Measurements from ENCODE around the gene SMR3A. TPM values are rescaled to one million over a fixed set of nuclear protein-coding genes. Genes with fewer than 3 reads are reported as not detected.

Gene SMR3A
- total and polyA plus RNA-seq, 2 of the 4 experiments (the other 2 are of a cell fraction) = not detected

DNA sequence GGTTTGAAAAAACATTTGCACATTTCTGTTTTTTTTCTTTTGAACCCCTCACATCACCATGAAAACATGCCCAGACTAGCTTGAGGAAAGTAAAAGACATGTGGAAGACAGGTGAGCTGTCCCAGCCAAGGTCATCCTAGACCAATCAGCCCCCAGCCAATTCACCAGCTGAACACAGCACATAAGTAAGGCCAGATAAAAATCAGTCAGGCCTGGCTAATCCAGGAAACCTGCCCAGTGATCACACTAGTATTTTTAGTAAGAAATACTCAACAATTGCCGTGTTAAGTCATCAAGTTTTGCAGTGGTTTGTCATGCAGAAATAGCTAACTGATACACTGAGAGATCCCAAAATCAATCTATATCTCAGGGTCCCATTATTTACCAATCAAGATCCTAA is 4.4 kb upstream of the SMR3A start:
- no peak overlapping the region for H4K8ac ChIP-seq (ENCODE audit: low read depth in 2 of 2, low read length in 2 of 2)
- TF ChIP-seq NFE2L2 (IDR thresholded peaks at IDR 0.05; ENCODE audit: low read depth, low read length) = no peak
- TF ChIP-seq SMC3 (IDR thresholded peaks at IDR 0.05; ENCODE audit: low read depth, low read length) = no peak
- TF ChIP-seq CEBPB (IDR thresholded peaks at IDR 0.05; ENCODE audit: low read depth, low read length) = no peak
- TF ChIP-seq, protein P1, sequence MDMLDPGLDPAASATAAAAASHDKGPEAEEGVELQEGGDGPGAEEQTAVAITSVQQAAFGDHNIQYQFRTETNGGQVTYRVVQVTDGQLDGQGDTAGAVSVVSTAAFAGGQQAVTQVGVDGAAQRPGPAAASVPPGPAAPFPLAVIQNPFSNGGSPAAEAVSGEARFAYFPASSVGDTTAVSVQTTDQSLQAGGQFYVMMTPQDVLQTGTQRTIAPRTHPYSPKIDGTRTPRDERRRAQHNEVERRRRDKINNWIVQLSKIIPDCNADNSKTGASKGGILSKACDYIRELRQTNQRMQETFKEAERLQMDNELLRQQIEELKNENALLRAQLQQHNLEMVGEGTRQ (IDR thresholded peaks at IDR 0.05; ENCODE audit: low read depth, low read length) = no peak
- no peak for TF ChIP-seq BHLHE40 (IDR thresholded peaks at IDR 0.05; ENCODE audit: low read depth, low read length)
- no peak for TF ChIP-seq MXI1 (IDR thresholded peaks at IDR 0.05; ENCODE audit: borderline replicate concordance, low read depth, low read length)
- TF ChIP-seq MAFK (IDR thresholded peaks at IDR 0.05; ENCODE audit: low read depth, low read length) = no peak
- no peak for TF ChIP-seq RAD21 (IDR thresholded peaks at IDR 0.05; ENCODE audit: low read length)
- TF ChIP-seq, protein P2, sequence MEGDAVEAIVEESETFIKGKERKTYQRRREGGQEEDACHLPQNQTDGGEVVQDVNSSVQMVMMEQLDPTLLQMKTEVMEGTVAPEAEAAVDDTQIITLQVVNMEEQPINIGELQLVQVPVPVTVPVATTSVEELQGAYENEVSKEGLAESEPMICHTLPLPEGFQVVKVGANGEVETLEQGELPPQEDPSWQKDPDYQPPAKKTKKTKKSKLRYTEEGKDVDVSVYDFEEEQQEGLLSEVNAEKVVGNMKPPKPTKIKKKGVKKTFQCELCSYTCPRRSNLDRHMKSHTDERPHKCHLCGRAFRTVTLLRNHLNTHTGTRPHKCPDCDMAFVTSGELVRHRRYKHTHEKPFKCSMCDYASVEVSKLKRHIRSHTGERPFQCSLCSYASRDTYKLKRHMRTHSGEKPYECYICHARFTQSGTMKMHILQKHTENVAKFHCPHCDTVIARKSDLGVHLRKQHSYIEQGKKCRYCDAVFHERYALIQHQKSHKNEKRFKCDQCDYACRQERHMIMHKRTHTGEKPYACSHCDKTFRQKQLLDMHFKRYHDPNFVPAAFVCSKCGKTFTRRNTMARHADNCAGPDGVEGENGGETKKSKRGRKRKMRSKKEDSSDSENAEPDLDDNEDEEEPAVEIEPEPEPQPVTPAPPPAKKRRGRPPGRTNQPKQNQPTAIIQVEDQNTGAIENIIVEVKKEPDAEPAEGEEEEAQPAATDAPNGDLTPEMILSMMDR (conservative IDR thresholded peaks at IDR 0.05; ENCODE audit: low read depth, low read length) = no peak
- TF ChIP-seq, protein P3, sequence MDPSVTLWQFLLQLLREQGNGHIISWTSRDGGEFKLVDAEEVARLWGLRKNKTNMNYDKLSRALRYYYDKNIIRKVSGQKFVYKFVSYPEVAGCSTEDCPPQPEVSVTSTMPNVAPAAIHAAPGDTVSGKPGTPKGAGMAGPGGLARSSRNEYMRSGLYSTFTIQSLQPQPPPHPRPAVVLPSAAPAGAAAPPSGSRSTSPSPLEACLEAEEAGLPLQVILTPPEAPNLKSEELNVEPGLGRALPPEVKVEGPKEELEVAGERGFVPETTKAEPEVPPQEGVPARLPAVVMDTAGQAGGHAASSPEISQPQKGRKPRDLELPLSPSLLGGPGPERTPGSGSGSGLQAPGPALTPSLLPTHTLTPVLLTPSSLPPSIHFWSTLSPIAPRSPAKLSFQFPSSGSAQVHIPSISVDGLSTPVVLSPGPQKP (IDR thresholded peaks at IDR 0.05; ENCODE audit: borderline replicate concordance, low read depth, low read length) = no peak
- TF ChIP-seq CHD1 (IDR thresholded peaks at IDR 0.05; ENCODE audit: low read depth, low read length) = no peak
- TF ChIP-seq RCOR1 (IDR thresholded peaks at IDR 0.05; ENCODE audit: insufficient replicate concordance, low read length) = no peak
- TF ChIP-seq FOS (IDR thresholded peaks at IDR 0.05; ENCODE audit: low read depth, low read length) = no peak
- no peak for TF ChIP-seq RFX5 (IDR thresholded peaks at IDR 0.05; ENCODE audit: low read depth, low read length)
- TF ChIP-seq MAZ (IDR thresholded peaks at IDR 0.05; ENCODE audit: borderline replicate concordance, low read depth, low read length) = no peak
- no peak for TF ChIP-seq POLR2A (IDR thresholded peaks at IDR 0.05; ENCODE audit: low read depth, low read length)
- no peaks in the 10 kb centered on the region for H3K9me1 ChIP-seq (ENCODE audit: insufficient read depth, low read length)
- H3K9me3 ChIP-seq (ENCODE audit: control insufficient read depth, insufficient read depth, low read length) = no peaks in the 10 kb centered on the region
- no peak overlapping the region for H3K9ac ChIP-seq (ENCODE audit: low read depth, low read length)
- H3K18ac ChIP-seq (ENCODE audit: low read depth, low read length) = no peak overlapping the region
- no peaks in the 10 kb centered on the region for H3K27me3 ChIP-seq (ENCODE audit: control insufficient read depth, insufficient read depth, low read length)
- dilution Hi-C loops (cut with HindIII; ENCODE audit: low sequenced_read_pairs, unreplicated experiment) (no loop called here), in situ Hi-C loops (cut with MboI; ENCODE audit: low sequenced_read_pairs) (no loop called here), intact Hi-C loops (cut with micrococcal nuclease) (no loop called here)
- H3K14ac ChIP-seq (replicated peaks; ENCODE audit: low read depth, low read length) = no peak overlapping the region
- WGBS, 2 experiments (ENCODE audit: extremely low coverage in 2 of 2, insufficient read length in 1 of 2) = no CpG with 5 or more reads among the region's 1 CpG
- H3K27ac ChIP-seq (ENCODE audit: insufficient read depth, low read length) = no peak overlapping the region
- BruUV-seq (replicated peaks) = no TSS peak
- H3K4me2 ChIP-seq (ENCODE audit: low read depth, low read length) = no peak overlapping the region
- H2AK9ac ChIP-seq (replicated peaks; ENCODE audit: low read depth, low read length, poor library complexity) = no peak overlapping the region
- H3K79me1 ChIP-seq (ENCODE audit: low read depth in 1 of 2, low read length in 2 of 2) = no peaks in the 10 kb centered on the region
- H4K5ac ChIP-seq (ENCODE audit: low read depth, low read length) = no peak overlapping the region
- CTCF ChIA-PET = no interaction called here
- H2AK5ac ChIP-seq (ENCODE audit: low read depth, low read length) = no peak overlapping the region
- no peak for ATAC-seq (ENCODE audit: low read depth)
- H2BK20ac ChIP-seq (ENCODE audit: low read depth, low read length) = no peak overlapping the region
- no peaks in the 10 kb centered on the region for H3K36me3 ChIP-seq (ENCODE audit: control insufficient read depth, insufficient read depth, low read length)
- H4K20me1 ChIP-seq (ENCODE audit: insufficient read depth, low read length) = no peaks in the 10 kb centered on the region
- H3K23ac ChIP-seq (ENCODE audit: low read depth, low read length) = no peak overlapping the region
- H2AFZ ChIP-seq (replicated peaks; ENCODE audit: low read length, poor library complexity) = no peak overlapping the region
- H3K4ac ChIP-seq (ENCODE audit: low read depth, low read length) = no peak overlapping the region
- POLR2A ChIA-PET (ENCODE audit: unreplicated experiment) = no interaction called here
- no peak overlapping the region for H4K91ac ChIP-seq (ENCODE audit: insufficient read depth, low read depth, low read length)
- no peak overlapping the region for H3K56ac ChIP-seq (ENCODE audit: extremely low read depth, insufficient read depth, low read length)
- H3K4me3 ChIP-seq (ENCODE audit: insufficient read depth, low read depth, low read length) = no peak overlapping the region
- H2BK15ac ChIP-seq (ENCODE audit: low read depth, low read length) = no peak overlapping the region
- H2BK120ac ChIP-seq (ENCODE audit: low read depth, low read length) = no peak overlapping the region
- no peak for DNase-seq
- no peak overlapping the region for H2BK5ac ChIP-seq (ENCODE audit: low read depth, low read length, poor library complexity, severe bottlenecking)
- no peaks in the 10 kb centered on the region for H3K4me1 ChIP-seq (ENCODE audit: control insufficient read depth, insufficient read depth, low read length)

Measured in IMR-90 (cell line).